ES-I3 (cell line): ENCODE results near the gene KRT71.

ENCODE experiments used
- H3K36me3 ChIP-seq: 2 replicates; pipeline ENCODE4 v1.6.1; 2013; ENCODE audit warnings: mild to moderate bottlenecking, low read length, control low read depth, moderate library complexity; ENCODE audit not compliant: insufficient read depth
- H3K4me1 ChIP-seq: 2 replicates; pipeline ENCODE4 v1.6.1; 2013; ENCODE audit warnings: mild to moderate bottlenecking, control low read depth, low read length; ENCODE audit not compliant: insufficient read depth
- H3K9ac ChIP-seq: 2 replicates; pipeline ENCODE4 v1.6.1; 2013; ENCODE audit warnings: low read depth, mild to moderate bottlenecking, low read length, moderate library complexity
- H3K9me3 ChIP-seq: 2 replicates; pipeline ENCODE4 v1.6.1; 2013; ENCODE audit warnings: mild to moderate bottlenecking, low read length, moderate library complexity; ENCODE audit not compliant: control insufficient read depth, insufficient read depth

KRT71 gene

DNA sequence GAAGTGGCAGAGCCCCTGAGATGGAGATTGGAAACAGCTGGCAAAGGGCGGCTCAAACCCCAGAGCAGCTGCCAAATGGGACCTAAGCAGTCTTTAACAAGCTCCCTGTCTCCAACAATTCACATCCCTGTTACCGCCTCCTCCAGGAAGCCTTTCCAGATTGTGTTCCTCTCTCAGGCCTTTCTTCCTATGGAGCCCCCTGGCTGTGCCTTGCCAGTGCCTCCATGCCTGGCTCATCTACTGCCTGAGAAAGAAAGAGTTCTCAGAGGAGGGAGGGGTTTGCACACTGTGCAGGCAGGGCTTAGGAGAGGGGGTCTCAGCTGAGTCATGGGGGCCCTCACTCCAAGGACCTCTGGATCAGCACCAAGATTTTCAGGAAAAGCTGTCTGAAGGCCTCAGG is 29.5 kb upstream of the KRT71 start:
- no peaks in the 10 kb centered on the region for H3K9me3 ChIP-seq
- H3K36me3 ChIP-seq = no peaks in the 10 kb centered on the region
- no peak overlapping the region for H3K9ac ChIP-seq
- no peaks in the 10 kb centered on the region for H3K4me1 ChIP-seq

DNA sequence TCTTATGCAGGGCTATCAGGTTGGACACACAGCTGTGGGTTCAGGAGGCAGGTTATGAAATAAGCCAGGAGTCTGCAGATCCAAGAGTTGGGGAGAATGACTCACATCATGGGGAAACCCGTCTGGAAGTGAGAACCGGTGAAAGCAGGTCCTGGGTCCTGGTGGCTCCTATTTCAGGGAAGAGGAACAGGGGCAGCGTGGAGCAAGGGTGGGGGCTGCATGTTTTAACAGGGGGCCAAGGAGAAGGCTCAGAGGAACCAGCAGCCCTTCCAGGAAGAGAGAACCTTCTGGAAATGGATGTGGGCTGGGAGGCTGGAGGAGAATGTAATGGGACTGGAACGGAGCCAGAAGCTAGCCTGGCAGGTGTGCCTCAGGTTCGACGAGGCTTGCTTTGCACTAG is 28.5 kb upstream of the KRT71 start:
- H3K4me1 ChIP-seq = no peaks in the 10 kb centered on the region
- no peaks in the 10 kb centered on the region for H3K36me3 ChIP-seq
- H3K9me3 ChIP-seq = no peaks in the 10 kb centered on the region
- H3K9ac ChIP-seq = no peak overlapping the region

DNA sequence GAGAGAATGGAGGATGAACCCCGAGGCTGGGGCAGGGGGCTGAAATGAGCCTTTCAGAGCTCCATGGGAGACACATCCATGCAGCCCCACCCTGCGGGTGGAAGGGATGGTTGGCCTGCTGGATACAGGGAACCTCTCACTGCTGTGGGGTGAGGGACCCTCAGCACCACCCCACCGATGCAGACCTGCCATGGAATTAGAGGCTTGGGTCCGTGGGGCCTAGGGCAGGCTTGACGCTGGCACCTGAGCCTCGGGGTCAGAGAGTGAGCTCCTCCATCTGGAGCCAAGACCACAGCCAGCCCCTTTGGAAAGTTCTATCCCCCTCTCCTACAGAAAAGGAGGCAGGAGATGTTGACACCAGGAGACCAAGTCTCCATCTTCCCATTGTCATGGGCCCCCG is 28.1 kb upstream of the KRT71 start:
- Histone ChIP-seq H3K36me3 (no peaks in the 10 kb centered on the region), H3K4me1 (no peaks in the 10 kb centered on the region), H3K9ac (no peak overlapping the region), H3K9me3 (no peaks in the 10 kb centered on the region)

DNA sequence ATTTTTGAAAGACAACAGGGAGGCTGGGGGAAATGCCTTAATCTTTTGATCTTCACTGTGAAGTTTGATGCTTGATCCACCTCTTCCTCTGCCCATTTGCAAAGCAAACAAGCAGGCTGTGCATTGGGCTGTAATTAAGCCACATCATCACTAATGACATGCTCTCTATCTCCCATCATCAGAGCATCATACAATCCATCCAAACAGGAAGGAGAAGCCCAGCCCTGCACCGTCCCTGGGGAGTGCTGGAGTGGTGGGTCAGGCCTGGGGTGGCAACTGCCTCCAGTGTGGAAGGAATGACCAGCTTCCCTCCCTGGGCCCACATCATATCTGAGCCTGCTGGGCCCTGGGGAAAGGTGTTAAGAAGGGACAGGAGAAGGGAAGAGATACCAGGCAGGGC is 27.6 kb upstream of the KRT71 start:
- Histone ChIP-seq H3K4me1 (no peaks in the 10 kb centered on the region), H3K36me3 (no peaks in the 10 kb centered on the region), H3K9me3 (no peaks in the 10 kb centered on the region), H3K9ac (no peak overlapping the region)

DNA sequence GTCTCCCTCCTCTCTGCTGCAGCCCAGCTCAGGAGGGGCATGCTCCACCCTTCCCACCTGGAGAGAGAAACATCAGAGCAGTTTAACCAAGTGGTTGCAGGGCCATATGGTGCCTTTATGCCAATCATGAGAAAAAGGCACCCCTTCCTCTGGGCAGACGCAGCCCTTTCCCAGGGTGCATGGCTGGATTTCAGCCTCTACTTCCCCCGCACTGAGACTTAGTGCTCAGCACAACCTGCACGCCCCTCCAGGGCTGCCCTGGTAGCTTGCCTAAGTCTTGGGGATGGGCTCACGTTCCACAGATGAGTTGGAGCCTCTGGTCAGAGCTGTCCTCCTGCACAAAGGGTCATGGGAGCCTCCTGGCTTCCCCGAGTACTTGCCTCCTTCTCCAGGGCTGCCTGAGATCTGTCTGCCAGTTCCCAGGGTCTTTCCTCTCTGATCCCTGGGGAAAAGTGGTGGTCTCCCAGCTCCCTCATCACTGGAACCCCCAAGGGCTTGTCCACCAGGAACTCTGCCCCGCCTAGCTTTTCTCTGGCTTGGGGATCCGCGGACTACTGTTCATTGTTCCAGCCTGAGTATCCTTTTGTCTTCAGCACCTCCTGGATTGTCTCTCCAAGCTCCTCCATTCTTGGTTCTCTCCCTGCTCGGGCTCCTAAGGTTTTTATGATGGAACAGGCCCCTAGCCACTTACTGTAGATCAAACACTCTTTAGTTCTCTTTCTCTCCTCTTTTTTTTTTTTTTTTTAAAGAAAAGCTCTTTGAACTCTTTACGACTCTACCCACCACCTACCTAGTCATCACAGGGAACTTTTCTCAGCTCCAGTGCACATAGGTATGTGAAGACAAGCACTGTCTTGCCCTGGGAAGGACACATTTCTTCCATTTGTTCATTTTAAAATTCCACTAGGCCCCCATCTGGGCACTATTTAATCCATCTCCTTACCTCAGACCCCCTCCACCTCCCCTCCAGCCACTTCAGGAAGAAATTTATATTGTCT is 26.8 kb upstream of the KRT71 start:
- Histone ChIP-seq H3K36me3 (no peaks in the 10 kb centered on the region), H3K4me1 (no peaks in the 10 kb centered on the region), H3K9ac (no peak overlapping the region), H3K9me3 (no peaks in the 10 kb centered on the region)

DNA sequence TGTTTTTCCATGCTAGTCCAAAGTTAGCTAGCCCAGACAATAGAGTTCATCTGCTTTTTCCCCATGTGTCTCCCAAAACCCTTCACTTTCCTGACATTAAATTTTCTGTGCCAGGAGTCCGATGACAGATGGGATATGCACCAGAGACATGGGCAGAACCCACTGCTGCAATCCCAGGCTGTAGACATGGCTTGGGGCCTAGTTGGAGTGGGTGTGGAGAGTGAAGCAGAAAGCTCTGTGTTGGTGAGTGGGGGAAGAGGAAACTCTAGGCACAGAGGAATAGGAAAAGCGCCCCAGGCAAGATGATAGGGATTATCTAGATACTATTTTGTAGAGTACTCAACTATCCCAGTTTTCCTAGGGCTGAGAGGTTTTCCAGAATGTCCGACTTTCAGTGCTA is 25.5 kb upstream of the KRT71 start:
- Histone ChIP-seq H3K9ac (no peak overlapping the region), H3K9me3 (no peaks in the 10 kb centered on the region), H3K4me1 (no peaks in the 10 kb centered on the region), H3K36me3 (no peaks in the 10 kb centered on the region)

DNA sequence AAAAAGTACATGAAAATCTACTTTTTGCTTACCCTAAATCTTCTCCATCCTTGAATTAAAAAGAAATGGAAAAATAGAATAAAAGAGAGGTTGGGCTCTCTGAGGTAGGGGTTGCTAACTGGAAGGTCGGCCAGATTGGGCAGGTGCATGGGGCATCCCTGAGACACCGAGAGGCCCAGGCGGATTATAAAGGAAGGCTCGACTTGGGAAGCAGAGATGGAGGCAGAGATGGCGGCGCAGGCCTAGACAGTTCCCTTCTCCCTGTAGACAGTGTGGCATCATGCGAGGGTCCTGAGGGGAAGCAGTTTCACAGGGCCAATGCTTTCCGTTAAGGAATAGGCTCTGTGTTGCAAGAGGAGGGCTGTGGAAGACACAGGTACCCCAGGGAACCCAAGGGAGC is 24.4 kb upstream of the KRT71 start:
- H3K36me3 ChIP-seq = no peaks in the 10 kb centered on the region
- H3K9me3 ChIP-seq = no peaks in the 10 kb centered on the region
- no peaks in the 10 kb centered on the region for H3K4me1 ChIP-seq
- no peak overlapping the region for H3K9ac ChIP-seq

DNA sequence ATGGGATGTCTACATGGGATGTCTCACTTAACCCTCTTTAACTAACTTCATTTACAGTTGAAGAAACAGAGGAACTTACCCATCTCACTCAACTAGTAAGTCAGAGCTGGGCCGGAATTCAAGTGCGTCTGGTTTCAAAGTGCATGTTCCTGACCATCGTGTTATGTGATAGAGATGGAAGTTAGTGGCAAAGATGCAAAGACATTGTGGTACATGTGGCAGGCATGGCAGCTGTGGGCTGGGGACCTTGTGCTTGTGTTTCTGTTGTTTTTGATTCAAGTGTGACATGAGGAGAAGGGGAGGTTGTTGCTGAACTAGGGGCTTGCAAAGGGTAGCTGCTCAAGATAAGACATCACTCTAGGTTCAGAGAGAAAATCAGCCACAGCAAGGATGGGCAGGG is 23.0 kb upstream of the KRT71 start:
- Histone ChIP-seq H3K9ac (no peak overlapping the region), H3K36me3 (no peaks in the 10 kb centered on the region), H3K9me3 (no peaks in the 10 kb centered on the region), H3K4me1 (no peaks in the 10 kb centered on the region)

DNA sequence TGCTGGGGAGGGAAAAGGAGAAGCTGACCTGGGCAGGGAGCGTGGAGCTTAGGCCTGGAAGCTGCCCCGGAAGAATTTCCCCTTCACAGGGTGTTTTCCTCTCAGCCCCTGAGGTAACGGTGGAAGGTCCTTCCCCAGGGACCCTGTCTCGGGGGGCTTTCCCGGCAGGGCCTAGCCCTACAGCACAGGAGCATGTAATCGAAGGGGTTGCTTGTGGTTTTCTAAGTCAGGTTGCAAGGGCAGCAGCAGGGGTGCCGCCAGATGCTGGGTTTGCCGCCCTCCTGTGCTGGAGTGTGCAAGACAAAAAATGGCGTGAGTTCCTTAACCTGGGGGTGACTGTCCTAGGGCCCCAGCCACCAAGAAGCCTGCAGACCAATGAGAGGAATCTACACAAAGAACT is 22.3 kb upstream of the KRT71 start:
- Histone ChIP-seq H3K9me3 (no peaks in the 10 kb centered on the region), H3K4me1 (no peaks in the 10 kb centered on the region), H3K36me3 (no peaks in the 10 kb centered on the region), H3K9ac (no peak overlapping the region)

DNA sequence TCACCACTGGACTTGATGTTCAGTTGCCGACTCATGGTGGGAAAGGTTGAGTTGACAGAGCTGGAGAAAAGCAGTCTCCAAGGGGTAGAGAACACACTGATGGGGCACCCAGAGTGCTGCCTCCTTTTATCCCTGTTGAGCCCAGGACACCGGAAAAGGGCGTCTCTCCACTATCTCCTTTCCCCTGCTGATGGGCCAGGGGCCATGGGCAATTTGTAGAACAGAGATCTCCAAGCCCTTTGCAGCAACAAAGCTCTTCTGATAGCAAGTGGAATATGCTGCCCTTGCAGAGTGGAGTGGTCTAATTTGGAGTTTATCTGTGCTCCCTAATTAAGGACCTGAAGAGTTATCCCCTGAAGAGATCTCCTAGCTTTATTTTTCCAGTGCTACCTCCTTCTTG is 20.8 kb upstream of the KRT71 start, which contains the start of gene KRT74:
KRT74 (minus strand) TSS at position 101 of the 400 bp plus-strand sequence; CDS start at position 35, 66 bp downstream.
- Histone ChIP-seq H3K9me3 (no peaks in the 10 kb centered on the region), H3K36me3 (no peaks in the 10 kb centered on the region), H3K9ac (no peak within 1 kb of the TSS), H3K4me1 (no peaks in the 10 kb centered on the region)

DNA sequence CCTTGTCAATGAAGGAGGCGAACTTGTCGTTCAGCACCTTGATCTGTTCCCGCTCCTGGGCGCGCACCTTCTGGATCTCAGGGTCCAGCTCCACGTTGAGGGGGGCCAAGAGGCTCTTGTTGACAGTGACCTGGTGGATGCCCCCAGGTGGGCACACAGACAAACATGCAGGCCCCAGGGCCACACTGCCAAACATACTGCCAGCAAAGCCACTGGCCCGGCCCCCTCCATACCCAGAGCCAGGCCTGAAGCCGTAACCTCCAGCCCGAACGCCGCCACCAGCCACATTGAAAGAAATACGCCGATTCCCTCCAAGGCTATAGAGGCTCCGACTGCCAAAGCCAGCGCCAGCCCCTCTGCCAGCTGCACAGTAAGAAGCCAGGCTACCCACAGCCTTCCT is 20.4 kb upstream of the KRT71 start:
- no peak overlapping the region for H3K9ac ChIP-seq
- H3K9me3 ChIP-seq = no peaks in the 10 kb centered on the region
- H3K4me1 ChIP-seq = no peaks in the 10 kb centered on the region
- H3K36me3 ChIP-seq = no peaks in the 10 kb centered on the region

DNA sequence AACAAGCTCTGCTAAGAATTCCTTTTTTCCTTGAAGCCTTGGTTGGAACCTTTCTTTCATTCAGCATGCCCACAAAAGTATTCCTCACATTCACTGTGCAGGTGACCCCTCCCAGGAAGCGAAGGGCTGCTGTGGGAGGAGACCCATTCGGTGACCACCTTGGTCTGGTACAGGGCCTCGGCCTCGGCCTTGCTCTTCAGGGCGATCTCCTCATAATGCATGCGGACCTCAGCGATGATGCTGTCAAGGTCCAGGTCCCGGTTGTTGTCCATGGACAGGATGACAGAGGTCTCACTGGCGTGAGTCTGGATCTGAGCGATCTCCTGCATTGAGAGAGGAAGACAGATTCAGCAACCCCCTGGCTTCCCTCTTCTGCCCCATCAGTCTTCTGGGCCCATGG is 17.6 kb upstream of the KRT71 start:
- no peak overlapping the region for H3K9ac ChIP-seq
- no peaks in the 10 kb centered on the region for H3K9me3 ChIP-seq
- no peaks in the 10 kb centered on the region for H3K36me3 ChIP-seq
- H3K4me1 ChIP-seq = no peaks in the 10 kb centered on the region

DNA sequence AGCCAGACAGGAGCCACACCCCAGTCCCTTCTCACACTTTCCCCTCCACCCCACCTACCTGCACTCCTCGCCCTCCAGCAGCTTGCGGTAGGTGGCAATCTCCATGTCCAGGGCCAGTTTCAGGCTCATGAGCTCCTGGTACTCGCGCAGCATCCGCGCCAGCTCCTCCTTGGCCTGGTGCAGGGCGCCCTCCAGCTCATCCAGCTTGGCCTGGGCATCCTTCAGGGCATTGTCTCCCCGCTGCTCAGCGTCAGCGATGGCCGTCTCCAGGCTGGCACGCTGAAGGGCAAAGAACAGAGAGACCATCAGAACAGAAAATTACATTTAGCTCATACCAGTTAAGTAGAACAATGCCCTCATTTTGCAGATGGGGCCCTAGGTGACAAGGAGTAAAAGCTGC is 15.2 kb upstream of the KRT71 start:
- no peaks in the 10 kb centered on the region for H3K36me3 ChIP-seq
- H3K4me1 ChIP-seq = no peaks in the 10 kb centered on the region
- H3K9ac ChIP-seq = no peak overlapping the region
- no peaks in the 10 kb centered on the region for H3K9me3 ChIP-seq

DNA sequence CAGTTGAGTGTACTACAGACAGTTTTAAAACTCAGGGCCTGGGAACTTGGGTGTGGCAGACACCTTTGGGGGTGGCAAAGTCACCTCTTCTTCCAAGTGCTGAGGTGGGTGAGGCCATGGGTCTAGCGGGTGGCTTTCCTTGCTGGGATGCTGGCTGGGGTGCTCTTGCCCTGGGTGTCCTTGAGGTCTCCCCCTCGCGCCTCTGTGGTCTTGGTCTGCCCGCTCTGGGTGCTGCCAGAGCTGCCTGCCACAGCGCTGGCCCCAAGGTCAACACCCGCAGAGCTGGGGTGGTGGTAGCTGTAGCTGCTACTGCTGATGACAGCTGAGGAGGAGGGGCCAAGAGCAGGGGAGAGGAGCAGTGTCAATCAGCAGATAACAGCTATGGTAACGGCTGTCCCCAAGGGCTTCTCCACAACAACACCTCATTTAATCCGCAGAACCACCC is 13.9 kb upstream of the KRT71 start:
- Histone ChIP-seq H3K9me3 (no peaks in the 10 kb centered on the region), H3K4me1 (no peaks in the 10 kb centered on the region), H3K9ac (no peak overlapping the region), H3K36me3 (no peaks in the 10 kb centered on the region)

DNA sequence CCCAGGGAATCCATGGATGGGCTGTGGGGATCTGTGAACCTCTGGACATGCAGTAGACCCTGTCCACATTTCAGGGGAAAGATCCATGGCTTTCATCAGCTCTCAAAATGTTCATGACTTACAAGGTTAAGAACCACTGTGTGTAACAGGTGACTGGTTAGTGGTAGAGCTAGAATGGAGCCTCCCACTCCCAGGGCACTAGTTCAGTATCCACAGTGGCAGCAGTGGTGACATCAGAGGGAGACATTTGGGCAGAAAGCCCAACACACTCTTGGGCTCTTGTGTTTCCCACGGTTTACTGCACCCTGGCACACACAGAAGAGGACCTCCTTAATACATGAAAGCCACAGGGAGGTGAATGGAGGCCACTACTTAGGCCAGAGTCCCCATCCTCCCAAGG is 11.6 kb upstream of the KRT71 start:
- Histone ChIP-seq H3K9me3 (no peaks in the 10 kb centered on the region), H3K9ac (no peak overlapping the region), H3K36me3 (no peaks in the 10 kb centered on the region), H3K4me1 (no peaks in the 10 kb centered on the region)
